IMR-90 (cell line): ENCODE data around the gene MARS1. TPM values are rescaled to one million over a fixed set of nuclear protein-coding genes. Genes with fewer than 3 reads are reported as not detected.
"Not testable (repeated sequence)": the region's sequence is repeated elsewhere in the genome, so short reads cannot be mapped to it uniquely, and the experiment has no call there.

Experiments used
- ATAC-seq: fragments of 200-7000 bp; cut with Tn5 transposase; 2 replicates; pipeline ENCODE4 v1.9.1; 2020; ENCODE audit warnings: low read depth, mild to moderate bottlenecking, moderate library complexity
- BruUV-seq: library from RNA; stranded (reverse); fragments of 400-500 nt; replicated peaks from 2 replicates; lab custom pipeline; 2021; lab: Mats Ljungman, UMichigan
- CTCF ChIA-PET: fragments of 300-600 bp; formaldehyde crosslinking; extraction: SDS; loops from one replicate; lab custom pipeline; 2021; ENCODE audit warnings: antibody characterized with exemption; lab: Yijun Ruan, JAX
- POLR2A ChIA-PET: fragments of 300-600 bp; sonication (Branson Sonifier 250); formaldehyde crosslinking; loops from one replicate; lab custom pipeline; 2022; ENCODE audit warnings: antibody characterized with exemption; ENCODE audit not compliant: unreplicated experiment; lab: Charles Lee
- DNase-seq: peaks from one replicate; pipeline ENCODE4 v3.0.0; 2013
- H2AFZ ChIP-seq: replicated peaks from 2 replicates; pipeline ENCODE3; 2013; ENCODE audit warnings: low read length, mild to moderate bottlenecking; ENCODE audit not compliant: poor library complexity
- H2AK5ac ChIP-seq: 2 replicates; pipeline ENCODE4 v1.6.1; 2013; ENCODE audit warnings: low read depth, low read length, inconsistent platforms
- H2AK9ac ChIP-seq: replicated peaks from 2 replicates; pipeline ENCODE3; 2013; ENCODE audit warnings: mild to moderate bottlenecking, low read depth, low read length, moderate library complexity; ENCODE audit not compliant: poor library complexity
- H2BK120ac ChIP-seq: 2 replicates; pipeline ENCODE4 v1.6.1; 2013; ENCODE audit warnings: low read depth, low read length, inconsistent platforms
- H2BK15ac ChIP-seq: 3 replicates; pipeline ENCODE4 v1.6.1; 2013; ENCODE audit warnings: low read depth, low read length, inconsistent platforms
- H2BK20ac ChIP-seq: 2 replicates; pipeline ENCODE4 v1.6.1; 2013; ENCODE audit warnings: low read depth, mild to moderate bottlenecking, inconsistent platforms, low read length, moderate library complexity
- H2BK5ac ChIP-seq: 2 replicates; pipeline ENCODE4 v1.6.1; 2013; ENCODE audit warnings: mild to moderate bottlenecking, low read depth, low read length, inconsistent platforms; ENCODE audit not compliant: poor library complexity, severe bottlenecking
- H3K14ac ChIP-seq: replicated peaks from 2 replicates; pipeline ENCODE4 v1.6.1; 2013; ENCODE audit warnings: low read depth, low read length, inconsistent platforms
- H3K18ac ChIP-seq: 2 replicates; pipeline ENCODE4 v1.6.1; 2013; ENCODE audit warnings: low read depth, low read length, control low read depth
- H3K23ac ChIP-seq: 2 replicates; pipeline ENCODE4 v1.6.1; 2013; ENCODE audit warnings: low read depth, low read length, inconsistent platforms
- H3K27ac ChIP-seq: 2 replicates; pipeline ENCODE4 v1.5.1; 2013; ENCODE audit warnings: mild to moderate bottlenecking, control low read depth, low read length; ENCODE audit not compliant: insufficient read depth
- H3K27me3 ChIP-seq: 2 replicates; pipeline ENCODE4 v1.6.1; 2013; ENCODE audit warnings: low read length; ENCODE audit not compliant: control insufficient read depth, insufficient read depth
- H3K36me3 ChIP-seq: 2 replicates; pipeline ENCODE4 v1.6.1; 2013; ENCODE audit warnings: low read length, mixed read lengths; ENCODE audit not compliant: control insufficient read depth, insufficient read depth
- H3K4ac ChIP-seq: 2 replicates; pipeline ENCODE4 v1.6.1; 2013; ENCODE audit warnings: low read depth, low read length, inconsistent platforms
- H3K4me1 ChIP-seq: 2 replicates; pipeline ENCODE4 v1.6.1; 2013; ENCODE audit warnings: low read length, mixed read lengths; ENCODE audit not compliant: control insufficient read depth, insufficient read depth
- H3K4me2 ChIP-seq: 2 replicates; pipeline ENCODE4 v1.6.1; 2013; ENCODE audit warnings: low read depth, mild to moderate bottlenecking, control low read depth, low read length, moderate library complexity
- H3K4me3 ChIP-seq: 2 replicates; pipeline ENCODE4 v1.5.1; 2013; ENCODE audit warnings: low read depth, mild to moderate bottlenecking, control low read depth, low read length, moderate library complexity; ENCODE audit not compliant: insufficient read depth
- H3K56ac ChIP-seq: 2 replicates; pipeline ENCODE4 v1.6.1; 2013; ENCODE audit warnings: low read length, inconsistent platforms; ENCODE audit not compliant: insufficient read depth; ENCODE audit errors: extremely low read depth
- H3K79me1 ChIP-seq, 2 experiments: 2 replicates each; pipeline ENCODE4 v1.6.1; 2013; ENCODE audit warnings: low read length in 2 of 2, inconsistent platforms in 1 of 2, low read depth in 1 of 2
- H3K9ac ChIP-seq: 2 replicates; pipeline ENCODE4 v1.6.1; 2013; ENCODE audit warnings: low read depth, low read length, control low read depth
- H3K9me1 ChIP-seq: 2 replicates; pipeline ENCODE4 v1.6.1; 2013; ENCODE audit warnings: low read length, inconsistent platforms; ENCODE audit not compliant: insufficient read depth
- H3K9me3 ChIP-seq: 2 replicates; pipeline ENCODE4 v1.6.1; 2013; ENCODE audit warnings: low read length; ENCODE audit not compliant: control insufficient read depth, insufficient read depth
- H4K20me1 ChIP-seq: 2 replicates; pipeline ENCODE4 v1.6.1; 2013; ENCODE audit warnings: low read length, inconsistent platforms; ENCODE audit not compliant: insufficient read depth
- H4K5ac ChIP-seq: 2 replicates; pipeline ENCODE4 v1.6.1; 2013; ENCODE audit warnings: mild to moderate bottlenecking, low read depth, low read length, control low read depth
- H4K8ac ChIP-seq, 2 experiments: 2 replicates each; pipeline ENCODE4 v1.6.1; 2013; ENCODE audit warnings: low read depth in 2 of 2, low read length in 2 of 2, control low read depth in 1 of 2, inconsistent platforms in 1 of 2
- H4K91ac ChIP-seq: 2 replicates; pipeline ENCODE4 v1.6.1; 2013; ENCODE audit warnings: low read depth, low read length, inconsistent platforms; ENCODE audit not compliant: insufficient read depth
- BHLHE40 ChIP-seq: fragments of 150-350 bp; IDR thresholded peaks from 2 replicates; pipeline ENCODE4 v1.6.1; 2016; ENCODE audit warnings: mild to moderate bottlenecking, low read depth, low read length
- ELK1 ChIP-seq: fragments of 150-350 bp; IDR thresholded peaks from 2 replicates; pipeline ENCODE4 v1.6.1; 2016; ENCODE audit warnings: low read depth, mild to moderate bottlenecking, low read length, moderate library complexity, borderline replicate concordance
- RFX5 ChIP-seq: IDR thresholded peaks from 2 replicates; pipeline ENCODE4 v1.8.0; 2012; ENCODE audit warnings: low read depth, mild to moderate bottlenecking, low read length, moderate library complexity
- whole genome bisulfite sequencing, 2 experiments: methylation state at CpG; one replicate each; pipeline versions ENCODE4 v1.1.5 to v1.1.7; 2013; ENCODE audit warnings: missing lambda C conversion rate in 2 of 2; ENCODE audit not compliant: insufficient read length in 1 of 2; ENCODE audit errors: extremely low coverage in 2 of 2; 5-methylcytosine and 5-hydroxymethylcytosine counted together
- dilution Hi-C: fragments of 300-500 bp; cut with HindIII; formaldehyde crosslinking; loops from one replicate; pipeline ENCODE4 v1.14.3; 2018; ENCODE audit warnings: low sequenced_read_pairs; ENCODE audit not compliant: unreplicated experiment
- in situ Hi-C: fragments of 300-500 bp; cut with MboI; formaldehyde crosslinking; loops from 3 replicates; pipeline ENCODE4 v1.14.3; 2019; ENCODE audit warnings: low sequenced_read_pairs, inconsistent platforms, mixed read lengths
- intact Hi-C: fragments of 100-400 bp; cut with micrococcal nuclease; formaldehyde crosslinking; loops from 2 replicates; pipeline ENCODE4 v1.10.0; 2022
- polyA plus RNA-seq, 3 experiments: library from polyadenylated mRNA; depleted of rRNA; stranded (reverse); fragments of >200 nt; gene quantifications; 2 replicates each; pipeline ENCODE4 v1.2.3, GENCODE V29; 2012; ENCODE audit warnings: low replicate concordance in 1 of 3
- total RNA-seq: library from RNA; depleted of rRNA; stranded (reverse); fragments of >200 nt; gene quantifications from 2 replicates; pipeline ENCODE4 v1.2.3, GENCODE V29; 2012

The MARS1 gene
- total and polyA plus RNA-seq, 2 of the 4 experiments (the other 2 are of a cell fraction), result 156 to 164 TPM

GRCh38 chr12:57500213-57500612 is 12.3 kb downstream of the MARS1 start:
- Histone ChIP-seq H3K23ac (no peak overlapping the region), H2AK9ac (no peak overlapping the region), H3K14ac (no peak overlapping the region), H2AFZ (no peak overlapping the region), H2AK5ac (no peak overlapping the region), H3K27me3 (no peaks in the 10 kb centered on the region), H3K9me1 (peaks cover 14% of the 10 kb centered on the region), H2BK15ac (no peak overlapping the region), H3K4ac (no peak overlapping the region), H3K27ac (no peak overlapping the region), H2BK120ac (no peak overlapping the region), H2BK5ac (no peak overlapping the region), H3K36me3 (peaks cover 57% of the 10 kb centered on the region), H3K4me2 (no peak overlapping the region), H4K20me1 (peaks cover 22% of the 10 kb centered on the region; the same call in 1 of the 2 replicates), H3K18ac (no peak overlapping the region), H3K79me1 (peaks cover 45 to 50% of the 10 kb centered on the region in 2 experiments), H3K4me3 (no peak overlapping the region), H4K8ac (no peak overlapping the region), H2BK20ac (no peak overlapping the region), H4K5ac (no peak overlapping the region), H4K91ac (no peak overlapping the region), H3K4me1 (no peaks in the 10 kb centered on the region), H3K9ac (no peak overlapping the region), H3K56ac (no peak overlapping the region), H3K9me3 (no peaks in the 10 kb centered on the region)
- no peak for DNase-seq
- BruUV-seq, result no TSS peak
- intact Hi-C loops, result no loop called here
- TF ChIP-seq RFX5 (no peak), ELK1 (no peak), BHLHE40 (no peak)
- 93% methylated on average over 3 of the region's 11 CpGs; no CpG with 5 or more reads in 1 of the 2 experiments for WGBS, 2 experiments
- ChIA-PET POLR2A (no interaction called here), CTCF (no interaction called here)
- no peak for ATAC-seq
- in situ Hi-C loops, result no loop called here
- dilution Hi-C loops, result no loop called here

GRCh38 chr12:57502311-57502969 is 14.6 kb downstream of the MARS1 start:
- ATAC-seq, H3K18ac ChIP-seq, H2AK9ac ChIP-seq, H4K8ac ChIP-seq, dilution Hi-C loops, H3K4me1 ChIP-seq, H2BK5ac ChIP-seq, H3K9me3 ChIP-seq, intact Hi-C loops, H3K4me2 ChIP-seq, DNase-seq, H3K23ac ChIP-seq, in situ Hi-C loops, CTCF ChIA-PET, H2BK20ac ChIP-seq, H3K27me3 ChIP-seq, H2BK15ac ChIP-seq, H2BK120ac ChIP-seq, BruUV-seq, H2AK5ac ChIP-seq, H3K9ac ChIP-seq, H3K27ac ChIP-seq, H3K4me3 ChIP-seq, H4K5ac ChIP-seq, POLR2A ChIA-PET, H3K14ac ChIP-seq, H3K56ac ChIP-seq, H3K4ac ChIP-seq, H4K91ac ChIP-seq, H2AFZ ChIP-seq: not testable (repeated sequence)
- Histone ChIP-seq H4K20me1 (peaks cover 17% of the 10 kb centered on the region), H3K79me1 (peaks cover 33 to 49% of the 10 kb centered on the region in 2 experiments), H3K36me3 (peaks cover 61% of the 10 kb centered on the region), H3K9me1 (peaks cover 11% of the 10 kb centered on the region)
- no CpG with 5 or more reads among the region's 22 CpGs for WGBS, 2 experiments
